Neural cell (in vitro differentiated cells): Measurements from ENCODE around the gene GADD45A. TPM values are rescaled to one million over a fixed set of nuclear protein-coding genes. Genes with fewer than 3 reads are reported as not detected.

Source experiments
- H2AFZ ChIP-seq: fragments of 200-600, 300-800 bp; sonication (generic), shearing (Covaris generic); 2 replicates; pipeline ENCODE4 v1.6.0; 2014; ENCODE audit warnings: low read depth, mild to moderate bottlenecking, antibody characterized with exemption, low read length, moderate library complexity
- H3F3A ChIP-seq: fragments of 200-600 bp; shearing (Covaris generic); 2 replicates; pipeline ENCODE4 v1.6.1; 2016; ENCODE audit warnings: mild to moderate bottlenecking, moderate library complexity, mixed read lengths, antibody characterized with exemption, low read length; ENCODE audit not compliant: insufficient read depth, poor library complexity, severe bottlenecking
- H3K27ac ChIP-seq: fragments of 200-600, 300-800 bp; sonication (generic), shearing (Covaris generic); 2 replicates; pipeline ENCODE4 v1.5.1; 2014; ENCODE audit warnings: mild to moderate bottlenecking, low read length, moderate library complexity
- H3K27me3 ChIP-seq: fragments of 300-800, 200-600 bp; sonication (generic), shearing (Covaris generic); 2 replicates; pipeline ENCODE4 v1.6.0; 2014; ENCODE audit warnings: mild to moderate bottlenecking, low read depth, low read length, moderate library complexity; ENCODE audit not compliant: insufficient read depth
- H3K36me3 ChIP-seq: fragments of 300-800, 200-600 bp; sonication (generic), shearing (Covaris generic); 2 replicates; pipeline ENCODE4 v1.5.1; 2014; ENCODE audit warnings: mild to moderate bottlenecking, antibody characterized with exemption, low read length, moderate library complexity; ENCODE audit not compliant: insufficient read depth
- H3K4me2 ChIP-seq: fragments of 300-800, 200-600 bp; sonication (generic), shearing (Covaris generic); 2 replicates; pipeline ENCODE4 v1.6.0; 2014; ENCODE audit warnings: mild to moderate bottlenecking, low read length
- H3K4me3 ChIP-seq: fragments of 300-800, 200-600 bp; sonication (generic), shearing (Covaris generic); 2 replicates; pipeline ENCODE4 v1.5.1; 2014; ENCODE audit warnings: mild to moderate bottlenecking, low read length, moderate library complexity
- H3K79me2 ChIP-seq: fragments of 200-600 bp; shearing (Covaris generic); replicated peaks from 2 replicates; pipeline ENCODE4 v1.6.0; 2014; ENCODE audit warnings: mild to moderate bottlenecking, low read length, moderate library complexity; ENCODE audit not compliant: insufficient read depth
- H3K9ac ChIP-seq: fragments of 300-800, 200-600 bp; sonication (generic), shearing (Covaris generic); 2 replicates; pipeline ENCODE4 v1.6.1; 2016; ENCODE audit warnings: mild to moderate bottlenecking, low read length, mixed read lengths
- H3K9me2 ChIP-seq: fragments of 200-600 bp; shearing (Covaris generic); 2 replicates; pipeline ENCODE4 v1.6.1; 2016; ENCODE audit warnings: mild to moderate bottlenecking, low read length, mixed read lengths; ENCODE audit not compliant: insufficient read depth
- H3K9me3 ChIP-seq: fragments of 200-600, 300-800 bp; sonication (generic), shearing (Covaris generic); 2 replicates; pipeline ENCODE4 v1.6.1; 2016; ENCODE audit warnings: mild to moderate bottlenecking, mixed run types, low read length, moderate library complexity, mixed read lengths
- H4K20me1 ChIP-seq: fragments of 200-600 bp; shearing (Covaris generic); 2 replicates; pipeline ENCODE4 v1.6.1; 2016; ENCODE audit warnings: mild to moderate bottlenecking, mixed run types; ENCODE audit not compliant: insufficient read depth
- EP300 ChIP-seq: fragments of 450-650 bp; conservative IDR thresholded peaks from 2 replicates; pipeline ENCODE4 v1.6.1; 2014; ENCODE audit warnings: antibody characterized with exemption, mild to moderate bottlenecking, moderate library complexity; ENCODE audit not compliant: poor library complexity, severe bottlenecking
- EZH2 ChIP-seq: fragments of 200-600, 300-800 bp; shearing (Covaris generic), sonication (generic); IDR thresholded peaks from 2 replicates; pipeline ENCODE4 v1.6.1; 2014; ENCODE audit warnings: antibody characterized with exemption, low read length, borderline replicate concordance, mild to moderate bottlenecking; ENCODE audit not compliant: insufficient read depth, poor library complexity, severe bottlenecking
- MXI1 ChIP-seq: fragments of 450-650 bp; conservative IDR thresholded peaks from 2 replicates; pipeline ENCODE4 v1.6.1; 2014; ENCODE audit warnings: antibody characterized with exemption, mild to moderate bottlenecking; ENCODE audit not compliant: poor library complexity, severe bottlenecking
- POLR2AphosphoS5 ChIP-seq: IDR thresholded peaks from 2 replicates; pipeline ENCODE4 v1.6.1; 2012
- RAD21 ChIP-seq: fragments of 450-650 bp; conservative IDR thresholded peaks from 2 replicates; pipeline ENCODE4 v1.6.1; 2014; ENCODE audit warnings: antibody characterized with exemption, mild to moderate bottlenecking, moderate library complexity
- SMC3 ChIP-seq: fragments of 450-650 bp; conservative IDR thresholded peaks from 2 replicates; pipeline ENCODE4 v1.6.1; 2014; ENCODE audit warnings: antibody characterized with exemption, mild to moderate bottlenecking, moderate library complexity; ENCODE audit not compliant: poor library complexity
- TAF1 ChIP-seq: IDR thresholded peaks from 2 replicates; pipeline ENCODE4 v1.6.1; 2012; ENCODE audit warnings: low read depth
- polyA plus RNA-seq: library from polyadenylated mRNA; depleted of rRNA; stranded (reverse); fragments of >200 nt; gene quantifications from 2 replicates; pipeline ENCODE4 v1.2.3, GENCODE V29; 2014
- TF ChIP-seq, protein P1 (sequence below): fragments of 450-650 bp; IDR thresholded peaks from 2 replicates; pipeline ENCODE4 v1.5.1; 2014; ENCODE audit warnings: antibody characterized with exemption, mild to moderate bottlenecking, moderate library complexity; ENCODE audit not compliant: poor library complexity, severe bottlenecking
- TF ChIP-seq, protein P2 (sequence below): IDR thresholded peaks from 2 replicates; pipeline ENCODE4 v1.6.1; 2012; ENCODE audit warnings: borderline replicate concordance

The GADD45A gene
- polyA plus RNA-seq, 1 donor from 2014 or later: 13.7 TPM

- no peaks in the 10 kb centered on the region for H3K9me3 ChIP-seq
- no peak overlapping the region for H2AFZ ChIP-seq
- no peak overlapping the region for H3K9ac ChIP-seq
- TF ChIP-seq, protein P1, sequence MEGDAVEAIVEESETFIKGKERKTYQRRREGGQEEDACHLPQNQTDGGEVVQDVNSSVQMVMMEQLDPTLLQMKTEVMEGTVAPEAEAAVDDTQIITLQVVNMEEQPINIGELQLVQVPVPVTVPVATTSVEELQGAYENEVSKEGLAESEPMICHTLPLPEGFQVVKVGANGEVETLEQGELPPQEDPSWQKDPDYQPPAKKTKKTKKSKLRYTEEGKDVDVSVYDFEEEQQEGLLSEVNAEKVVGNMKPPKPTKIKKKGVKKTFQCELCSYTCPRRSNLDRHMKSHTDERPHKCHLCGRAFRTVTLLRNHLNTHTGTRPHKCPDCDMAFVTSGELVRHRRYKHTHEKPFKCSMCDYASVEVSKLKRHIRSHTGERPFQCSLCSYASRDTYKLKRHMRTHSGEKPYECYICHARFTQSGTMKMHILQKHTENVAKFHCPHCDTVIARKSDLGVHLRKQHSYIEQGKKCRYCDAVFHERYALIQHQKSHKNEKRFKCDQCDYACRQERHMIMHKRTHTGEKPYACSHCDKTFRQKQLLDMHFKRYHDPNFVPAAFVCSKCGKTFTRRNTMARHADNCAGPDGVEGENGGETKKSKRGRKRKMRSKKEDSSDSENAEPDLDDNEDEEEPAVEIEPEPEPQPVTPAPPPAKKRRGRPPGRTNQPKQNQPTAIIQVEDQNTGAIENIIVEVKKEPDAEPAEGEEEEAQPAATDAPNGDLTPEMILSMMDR: no peak
- no peak for TF ChIP-seq SMC3
- no peak for TF ChIP-seq TAF1
- no peak for TF ChIP-seq POLR2AphosphoS5
- TF ChIP-seq, protein P2, sequence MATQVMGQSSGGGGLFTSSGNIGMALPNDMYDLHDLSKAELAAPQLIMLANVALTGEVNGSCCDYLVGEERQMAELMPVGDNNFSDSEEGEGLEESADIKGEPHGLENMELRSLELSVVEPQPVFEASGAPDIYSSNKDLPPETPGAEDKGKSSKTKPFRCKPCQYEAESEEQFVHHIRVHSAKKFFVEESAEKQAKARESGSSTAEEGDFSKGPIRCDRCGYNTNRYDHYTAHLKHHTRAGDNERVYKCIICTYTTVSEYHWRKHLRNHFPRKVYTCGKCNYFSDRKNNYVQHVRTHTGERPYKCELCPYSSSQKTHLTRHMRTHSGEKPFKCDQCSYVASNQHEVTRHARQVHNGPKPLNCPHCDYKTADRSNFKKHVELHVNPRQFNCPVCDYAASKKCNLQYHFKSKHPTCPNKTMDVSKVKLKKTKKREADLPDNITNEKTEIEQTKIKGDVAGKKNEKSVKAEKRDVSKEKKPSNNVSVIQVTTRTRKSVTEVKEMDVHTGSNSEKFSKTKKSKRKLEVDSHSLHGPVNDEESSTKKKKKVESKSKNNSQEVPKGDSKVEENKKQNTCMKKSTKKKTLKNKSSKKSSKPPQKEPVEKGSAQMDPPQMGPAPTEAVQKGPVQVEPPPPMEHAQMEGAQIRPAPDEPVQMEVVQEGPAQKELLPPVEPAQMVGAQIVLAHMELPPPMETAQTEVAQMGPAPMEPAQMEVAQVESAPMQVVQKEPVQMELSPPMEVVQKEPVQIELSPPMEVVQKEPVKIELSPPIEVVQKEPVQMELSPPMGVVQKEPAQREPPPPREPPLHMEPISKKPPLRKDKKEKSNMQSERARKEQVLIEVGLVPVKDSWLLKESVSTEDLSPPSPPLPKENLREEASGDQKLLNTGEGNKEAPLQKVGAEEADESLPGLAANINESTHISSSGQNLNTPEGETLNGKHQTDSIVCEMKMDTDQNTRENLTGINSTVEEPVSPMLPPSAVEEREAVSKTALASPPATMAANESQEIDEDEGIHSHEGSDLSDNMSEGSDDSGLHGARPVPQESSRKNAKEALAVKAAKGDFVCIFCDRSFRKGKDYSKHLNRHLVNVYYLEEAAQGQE: no peak
- no peak for TF ChIP-seq EP300
- TF ChIP-seq EZH2: no peak
- TF ChIP-seq RAD21: no peak
- H3K27me3 ChIP-seq: no peaks in the 10 kb centered on the region
- H3K4me2 ChIP-seq: no peak overlapping the region
- no peaks in the 10 kb centered on the region for H3K36me3 ChIP-seq
- no peaks in the 10 kb centered on the region for H3F3A ChIP-seq
- H3K9me2 ChIP-seq: no peaks in the 10 kb centered on the region
- no peaks in the 10 kb centered on the region for H4K20me1 ChIP-seq
- H3K4me3 ChIP-seq: no peak overlapping the region
- H3K79me2 ChIP-seq: peaks cover 8% of the 10 kb centered on the region
- H3K27ac ChIP-seq: no peak overlapping the region
These were observed 5.4 kb downstream of the GADD45A start for GRCh38 chr1:67690411-67690810.

GRCh38 chr1:67691712-67692111 lies 6.7 kb downstream of the GADD45A start:
- no peak overlapping the region for H3K4me3 ChIP-seq
- H2AFZ ChIP-seq: no peak overlapping the region
- no peak overlapping the region for H3K9ac ChIP-seq
- TF ChIP-seq POLR2AphosphoS5: no peak
- TF ChIP-seq SMC3: no peak
- TF ChIP-seq RAD21: no peak
- no peak for TF ChIP-seq EP300
- no peak overlapping the region for H3K27ac ChIP-seq
- H3K36me3 ChIP-seq: no peaks in the 10 kb centered on the region
- peaks cover 8% of the 10 kb centered on the region for H3K79me2 ChIP-seq
- H3F3A ChIP-seq: no peaks in the 10 kb centered on the region
- H3K9me3 ChIP-seq: no peaks in the 10 kb centered on the region
- H3K9me2 ChIP-seq: no peaks in the 10 kb centered on the region
- H3K4me2 ChIP-seq: no peak overlapping the region
- H3K27me3 ChIP-seq: no peaks in the 10 kb centered on the region
- no peaks in the 10 kb centered on the region for H4K20me1 ChIP-seq

GRCh38 chr1:67695963-67696362 lies 11.0 kb downstream of the GADD45A start:
- no peak overlapping the region for H3K4me3 ChIP-seq
- no peaks in the 10 kb centered on the region for H3K9me2 ChIP-seq
- no peaks in the 10 kb centered on the region for H3K79me2 ChIP-seq
- TF ChIP-seq SMC3 (no peak), EZH2 (no peak), TAF1 (no peak), EP300 (no peak), RAD21 (no peak), MXI1 (no peak), POLR2AphosphoS5 (no peak)
- TF ChIP-seq, protein P1: no peak
- TF ChIP-seq, protein P2: no peak
- H2AFZ ChIP-seq: no peak overlapping the region
- H3F3A ChIP-seq: no peaks in the 10 kb centered on the region
- no peak overlapping the region for H3K27ac ChIP-seq
- H4K20me1 ChIP-seq: no peaks in the 10 kb centered on the region
- H3K9ac ChIP-seq: no peak overlapping the region
- no peaks in the 10 kb centered on the region for H3K9me3 ChIP-seq
- no peaks in the 10 kb centered on the region for H3K27me3 ChIP-seq
- H3K4me2 ChIP-seq: no peak overlapping the region
- no peaks in the 10 kb centered on the region for H3K36me3 ChIP-seq
